Body of pancreas (tissue), 4 donors: ENCODE data around the gene PFN4. TPM values are rescaled to one million over a fixed set of nuclear protein-coding genes. Genes with fewer than 3 reads are reported as not detected.

Experiments used
- ATAC-seq: fragments of 150-250 bp; one replicate; pipeline ENCODE4 v1.9.1; 2016
- DNase-seq, 4 donors: peaks; one replicate each; pipeline ENCODE4 v3.0.0-alpha.2; 2019
- H3K27ac ChIP-seq, 4 donors: fragments of 200-600 bp; sonication (generic); 1 replicate in 3 of 4; 2 replicates in 1 of 4; pipeline versions ENCODE4 v1.5.1 to v1.6.1; 2016 to 2019; ENCODE audit warnings: mild to moderate bottlenecking in 1 of 4, mixed read lengths in 1 of 4, moderate library complexity in 1 of 4
- H3K27me3 ChIP-seq, 2 donors: fragments of 200-600 bp; sonication (generic); one replicate each; pipeline ENCODE4 v1.6.0; 2016; ENCODE audit warnings: mild to moderate bottlenecking in 1 of 2
- H3K36me3 ChIP-seq, 2 donors: fragments of 200-600 bp; sonication (generic); replicated peaks in 1 of 2; 2 replicates each; pipeline ENCODE4 v1.5.1; 2016; ENCODE audit warnings: low read depth in 2 of 2; ENCODE audit not compliant: insufficient read depth in 1 of 2
- H3K4me1 ChIP-seq: fragments of 200-600 bp; sonication (generic); one replicate; pipeline ENCODE4 v1.6.0; 2016
- H3K4me3 ChIP-seq, 2 donors: fragments of 200-600 bp; sonication (generic); 1 replicate in 1 of 2; 2 replicates in 1 of 2; pipeline ENCODE4 v1.5.1; 2016 to 2019
- H3K9me3 ChIP-seq, 3 donors: fragments of 200-600 bp; sonication (generic); 1 replicate in 2 of 3; 2 replicates in 1 of 3; pipeline ENCODE4 v1.5.1; 2016
- CTCF ChIP-seq, 7 experiments: fragments of 450-650 bp in 4 of 7; fragments of 200-600 bp in 3 of 7; sonication (generic) in 3 of 7; IDR thresholded peaks; one replicate each; pipeline ENCODE4 v1.5.1; 2016 to 2019; ENCODE audit warnings: antibody characterized with exemption in 7 of 7
- POLR2A ChIP-seq, 3 donors: fragments of 450-650 bp; IDR thresholded peaks; one replicate each; pipeline ENCODE4 v1.6.1; 2016; ENCODE audit warnings: antibody characterized with exemption in 3 of 3, mild to moderate bottlenecking in 2 of 3
- WGBS, 2 donors: methylation state at CpG; one replicate each; pipeline ENCODE4 v1.1.5; 2017; 5-methylcytosine and 5-hydroxymethylcytosine counted together
- intact Hi-C: fragments of 100-400 bp; cut with DNase I; formaldehyde crosslinking; loops from one replicate; pipeline ENCODE4 v1.15.1; 2023
- total RNA-seq, 2 donors: library from RNA; depleted of rRNA; stranded (reverse); fragments of >200 nt; gene quantifications; one replicate each; pipeline ENCODE4 v1.1.0, GENCODE V29; 2016

The PFN4 gene
- total RNA-seq, 2 donors from 2014 or later, result not detected

- peak; percentile 75 for ATAC-seq
Measured at GRCh38 chr2:24083567-24084385, 39.4 kb downstream of the PFN4 start.

GRCh38 chr2:24082787-24083566 lies 40.2 kb downstream of the PFN4 start:
- H3K36me3 ChIP-seq, result no peaks in the 10 kb centered on the region
- H3K27me3 ChIP-seq, result no peaks in the 10 kb centered on the region
- intact Hi-C loops, result no loop called here
- TF ChIP-seq POLR2A (IDR thresholded peaks at IDR 0.05), result no peak
- no peak for TF ChIP-seq CTCF (IDR thresholded peaks at IDR 0.05)
- H3K4me3 ChIP-seq, result peak overlapping the region; percentile 28 to 40
- DNase-seq, result no peak
- no peaks in the 10 kb centered on the region for H3K9me3 ChIP-seq
- 73 to 78% methylated on average over 7 to 8 of the region's 8 CpGs for whole genome bisulfite sequencing, 2 donors
- H3K27ac ChIP-seq, result peak overlapping the region; percentile 87 to 95 (median 90)
- no peak for ATAC-seq
- H3K4me1 ChIP-seq, result peaks cover 25% of the 10 kb centered on the region

More at GRCh38 chr2:24083567-24084385, 39.4 kb downstream of the PFN4 start:
- Histone ChIP-seq H3K27me3 (no peaks in the 10 kb centered on the region), H3K4me3 (peak overlapping the region; percentile 28 to 40), H3K27ac (peak overlapping the region; percentile 87 to 95 (median 90)), H3K36me3 (no peaks in the 10 kb centered on the region), H3K9me3 (no peaks in the 10 kb centered on the region), H3K4me1 (peaks cover 23% of the 10 kb centered on the region)
- DNase-seq, result peak in 2 of 4 donors; percentile 88 to 92
- intact Hi-C loops, result no loop called here
- WGBS, 2 donors, result 3 to 7% methylated on average over 11 to 30 of the region's 30 CpGs
- peak; percentile 15 to 82 (median 71) for TF ChIP-seq POLR2A (IDR thresholded peaks at IDR 0.05)
- no peak for TF ChIP-seq CTCF (IDR thresholded peaks at IDR 0.05)

- 72 to 96% methylated on average over 2 of the region's 2 CpGs for WGBS, 2 donors
- H3K4me1 ChIP-seq, result peaks cover 34% of the 10 kb centered on the region
- no peaks in the 10 kb centered on the region for H3K9me3 ChIP-seq
- intact Hi-C loops, result no loop called here
- no peak overlapping the region for H3K4me3 ChIP-seq
- no peak overlapping the region for H3K27ac ChIP-seq
- TF ChIP-seq POLR2A (IDR thresholded peaks at IDR 0.05) (no peak), CTCF (IDR thresholded peaks at IDR 0.05) (no peak)
- H3K36me3 ChIP-seq, result no peaks in the 10 kb centered on the region
- no peaks in the 10 kb centered on the region for H3K27me3 ChIP-seq
- ATAC-seq, result no peak
- DNase-seq, result no peak
Measured at GRCh38 chr2:24080701-24081100, 42.4 kb downstream of the PFN4 start.

GRCh38 chr2:24077879-24078278 lies 45.3 kb downstream of the PFN4 start:
- Histone ChIP-seq H3K4me3 (no peak overlapping the region), H3K27me3 (no peaks in the 10 kb centered on the region), H3K36me3 (peaks cover 0 to 6% of the 10 kb centered on the region in 2 donors), H3K27ac (peak overlapping the region; percentile 89 to 94 (median 92)), H3K4me1 (peaks cover 34% of the 10 kb centered on the region), H3K9me3 (no peaks in the 10 kb centered on the region)
- 31 to 40% methylated on average over 2 of the region's 2 CpGs for WGBS, 2 donors
- DNase-seq (no peak), ATAC-seq (no peak)
- intact Hi-C loops, result no loop called here
- no peak for TF ChIP-seq CTCF (IDR thresholded peaks at IDR 0.05)
- TF ChIP-seq POLR2A (IDR thresholded peaks at IDR 0.05), result no peak
